NT2/D1 (cell line): Measurements from ENCODE around the gene BTRC.

Experiments
- YY1 ChIP-seq: IDR thresholded peaks from 2 replicates; pipeline ENCODE4 v1.6.1; 2011; ENCODE audit not compliant: insufficient read length, insufficient read depth
- ZNF274 ChIP-seq: IDR thresholded peaks from 2 replicates; pipeline ENCODE4 v1.6.1; 2011; ENCODE audit warnings: mild to moderate bottlenecking, low read depth, low read length

DNA sequence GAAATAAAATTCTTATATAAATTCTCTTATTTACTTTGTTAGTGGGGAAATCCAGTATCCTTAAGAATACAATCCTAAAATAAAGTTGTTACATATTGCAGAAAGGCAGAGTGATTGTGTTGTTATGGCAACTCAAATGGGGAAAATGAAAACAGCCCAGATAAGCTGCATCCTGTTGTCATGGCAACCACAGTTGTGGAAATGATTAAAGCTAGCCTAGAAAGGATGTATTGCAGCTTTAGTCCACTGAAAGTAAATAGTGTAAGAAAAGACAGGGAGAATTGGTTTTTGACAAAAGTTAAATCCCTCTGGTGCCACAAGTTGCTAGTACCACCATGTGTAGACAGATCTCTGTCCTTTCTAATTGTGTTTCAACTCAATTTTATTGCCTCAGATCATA lies 43.2 kb downstream of the BTRC start:
- no peak for TF ChIP-seq YY1
- no peak for TF ChIP-seq ZNF274
